Cerebellar cortex (tissue), 1 donor: ENCODE data around the gene NRM.
A peak's percentile ranks its signal among the peaks of the same experiment; 100 is the strongest.
"Not testable (repeated sequence)": the region's sequence is repeated elsewhere in the genome, so short reads cannot be mapped to it uniquely, and the experiment has no call there.

Experiments used
- DNase-seq: peaks from one replicate; pipeline ENCODE4 v3.0.0-alpha.2; 2015; ENCODE audit warnings: low spot score

The NRM gene

GRCh38 chr6:30666300-30666699 is 24.5 kb downstream of the NRM start:
- DNase-seq = not testable (repeated sequence)

GRCh38 chr6:30664994-30665767 is 25.6 kb downstream of the NRM start:
- DNase-seq = no peak

- DNase-seq = not testable (repeated sequence)
Measured at GRCh38 chr6:30657922-30658321, 32.9 kb downstream of the NRM start.

GRCh38 chr6:30657454-30657853 is 33.3 kb downstream of the NRM start:
- DNase-seq = no peak

GRCh38 chr6:30656513-30656912 is 34.3 kb downstream of the NRM start:
- no peak for DNase-seq

GRCh38 chr6:30655743-30656094 is 35.1 kb downstream of the NRM start:
- DNase-seq = no peak

GRCh38 chr6:30654798-30655742 is 35.7 kb downstream of the NRM start:
- DNase-seq = no peak

GRCh38 chr6:30651143-30651542 is 39.6 kb downstream of the NRM start:
- DNase-seq = no peak

- DNase-seq = peak; percentile 56
Measured at GRCh38 chr6:30647242-30648116, 43.3 kb downstream of the NRM start.

GRCh38 chr6:30646450-30647241 is 44.1 kb downstream of the NRM start, which contains the start of gene C6orf136:
Gene C6orf136 (plus strand): TSS chr6:30647133. CDS start chr6:30647232, 99 bp downstream.
- peak; percentile 92 for DNase-seq

GRCh38 chr6:30645989-30646388 is 44.8 kb downstream of the NRM start:
- no peak for DNase-seq

- no peak for DNase-seq
Measured at GRCh38 chr6:30644769-30645168, 46.0 kb downstream of the NRM start.

GRCh38 chr6:30643656-30644055 is 47.1 kb downstream of the NRM start:
- no peak for DNase-seq

- no peak for DNase-seq
Measured at GRCh38 chr6:30641048-30641447, 49.7 kb downstream of the NRM start.

- DNase-seq = no peak
Measured at GRCh38 chr6:30640481-30640880, 50.3 kb downstream of the NRM start.
